ENCODE results near the gene PRSS38.
A peak's percentile ranks its signal among the peaks of the same experiment; 100 is the strongest.

The PRSS38 gene

DNA sequence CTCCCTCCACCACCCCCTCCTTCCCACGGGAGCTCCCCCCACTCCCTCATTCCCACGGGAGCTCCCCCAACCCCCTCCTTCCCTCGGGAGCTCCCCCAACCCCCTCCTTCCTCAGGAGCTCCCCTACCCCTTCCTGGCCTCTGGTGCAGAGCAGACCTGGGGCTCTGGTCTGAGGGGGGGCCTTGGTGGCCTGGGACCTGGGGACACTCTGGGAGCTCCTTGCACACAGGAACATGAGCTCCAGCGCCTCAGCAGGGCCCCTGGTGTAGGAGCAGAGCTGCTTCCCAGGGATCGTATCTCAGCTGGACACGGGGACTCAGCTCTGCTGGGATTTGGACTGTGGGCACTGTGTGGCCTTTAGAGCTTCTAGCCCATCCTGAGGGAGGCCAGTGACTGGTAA lies 19.7 kb upstream of the PRSS38 start:
- CTCF ChIA-PET, result interaction anchor here (0.6 to 1.1 kb wide), 3 partner anchors 9 to 209 kb away, joined by 3 to 5 read pairs (median 3); no protein-coding TSS in a partner anchor
- TF ChIP-seq, protein P1, sequence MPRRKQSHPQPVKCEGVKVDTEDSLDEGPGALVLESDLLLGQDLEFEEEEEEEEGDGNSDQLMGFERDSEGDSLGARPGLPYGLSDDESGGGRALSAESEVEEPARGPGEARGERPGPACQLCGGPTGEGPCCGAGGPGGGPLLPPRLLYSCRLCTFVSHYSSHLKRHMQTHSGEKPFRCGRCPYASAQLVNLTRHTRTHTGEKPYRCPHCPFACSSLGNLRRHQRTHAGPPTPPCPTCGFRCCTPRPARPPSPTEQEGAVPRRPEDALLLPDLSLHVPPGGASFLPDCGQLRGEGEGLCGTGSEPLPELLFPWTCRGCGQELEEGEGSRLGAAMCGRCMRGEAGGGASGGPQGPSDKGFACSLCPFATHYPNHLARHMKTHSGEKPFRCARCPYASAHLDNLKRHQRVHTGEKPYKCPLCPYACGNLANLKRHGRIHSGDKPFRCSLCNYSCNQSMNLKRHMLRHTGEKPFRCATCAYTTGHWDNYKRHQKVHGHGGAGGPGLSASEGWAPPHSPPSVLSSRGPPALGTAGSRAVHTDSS (tag by site-specific recombination; IDR thresholded peaks at IDR 0.05), result no peak
- TF ChIP-seq ZIC2 (tag by site-specific recombination; IDR thresholded peaks at IDR 0.05) (peak; percentile 31; the same call in 1 of the 2 replicates), ZFHX2 (tag by site-specific recombination; conservative IDR thresholded peaks at IDR 0.05) (0 out of 2 replicates have a peak, but pooled peaks have one; percentile 22)
- Histone ChIP-seq H3K4me3 (ENCODE audit: low read depth, low read length) (no peak overlapping the region), H3K27ac (ENCODE audit: extremely low read depth, low read depth, low read length) (no peak overlapping the region), H3K36me3 (ENCODE audit: control insufficient read depth in 2 of 2, insufficient read depth in 1 of 2, low read length in 2 of 2) (no peaks in the 10 kb centered on the region), H3K9me3 (ENCODE audit: control insufficient read depth, insufficient read depth, low read depth, low read length) (no peaks in the 10 kb centered on the region), H3K4me1 (ENCODE audit: control insufficient read depth, insufficient read depth, low read length) (no peaks in the 10 kb centered on the region)
- POLR2A ChIA-PET, result interaction anchor here (0.6 to 0.9 kb wide), 2 partner anchors 8 to 11 kb away, joined by 4 to 6 read pairs; no protein-coding TSS in a partner anchor

- CTCF ChIA-PET, result interaction anchor here (0.6 kb wide), 1 partner anchor 11 kb away, joined by 5 read pairs; no protein-coding TSS in a partner anchor
- no peak for TF ChIP-seq SCRT1 (tag by site-specific recombination; IDR thresholded peaks at IDR 0.05; ENCODE audit: borderline replicate concordance)
- POLR2A ChIA-PET, result interaction anchor here (0.9 kb wide), 1 partner anchor 8 kb away, joined by 4 read pairs; no protein-coding TSS in a partner anchor
These were observed 19.0 kb upstream of the PRSS38 start for GRCh38 chr1:227796359-227796915.

DNA sequence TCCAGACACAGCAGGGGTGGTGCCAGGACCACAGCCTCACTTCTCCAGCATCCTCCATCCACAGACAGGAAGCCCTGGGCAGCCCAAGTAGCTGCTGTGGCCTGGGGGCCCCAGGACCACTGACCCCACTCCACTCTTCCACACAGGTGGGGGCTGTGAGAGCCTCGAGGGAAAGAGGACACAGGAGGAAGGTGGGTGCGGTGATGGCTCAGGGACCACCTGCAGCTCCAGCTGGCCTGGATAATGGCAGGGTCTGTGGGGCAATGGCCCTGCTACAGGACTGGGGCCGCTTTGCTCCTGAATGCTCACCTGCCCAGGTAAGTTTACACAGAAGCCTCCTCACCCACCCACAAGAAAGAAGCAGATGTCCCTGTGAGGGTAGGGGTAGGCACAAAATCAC lies 18.3 kb upstream of the PRSS38 start:
- Histone ChIP-seq H3K4me3 (ENCODE audit: low read depth, low read length) (no peak overlapping the region), H3K4me1 (ENCODE audit: control insufficient read depth, insufficient read depth, low read length) (no peaks in the 10 kb centered on the region), H3K27ac (ENCODE audit: extremely low read depth, low read depth, low read length) (no peak overlapping the region), H3K9me3 (ENCODE audit: control insufficient read depth, insufficient read depth, low read depth, low read length) (no peaks in the 10 kb centered on the region), H3K36me3 (ENCODE audit: control insufficient read depth in 2 of 2, insufficient read depth in 1 of 2, low read length in 2 of 2) (no peaks in the 10 kb centered on the region)
- ChIA-PET CTCF (interaction anchor here (0.6 kb wide), 1 partner anchor 10 kb away, joined by 5 read pairs; no protein-coding TSS in a partner anchor), POLR2A (no interaction called here)
- no peak for TF ChIP-seq EGR2 (tag by site-specific recombination; IDR thresholded peaks at IDR 0.05; ENCODE audit: low read depth)
- TF ChIP-seq GLIS1 (tag by site-specific recombination; IDR thresholded peaks at IDR 0.05), result no peak
- TF ChIP-seq ZNF112 (tag by site-specific recombination; IDR thresholded peaks at IDR 0.05), result no peak
- no peak for TF ChIP-seq ZNF561 (tag by site-specific recombination; IDR thresholded peaks at IDR 0.05; ENCODE audit: borderline replicate concordance)

More at GRCh38 chr1:227796359-227796915, 19.0 kb upstream of the PRSS38 start:
- H3K36me3 ChIP-seq (ENCODE audit: control insufficient read depth in 2 of 2, insufficient read depth in 1 of 2, low read length in 2 of 2), result no peaks in the 10 kb centered on the region
- no peak overlapping the region for H3K27ac ChIP-seq (ENCODE audit: extremely low read depth, low read depth, low read length)
- H3K4me1 ChIP-seq (ENCODE audit: control insufficient read depth, insufficient read depth, low read length), result no peaks in the 10 kb centered on the region
- no peaks in the 10 kb centered on the region for H3K9me3 ChIP-seq (ENCODE audit: control insufficient read depth, insufficient read depth, low read depth, low read length)
- no peak overlapping the region for H3K4me3 ChIP-seq (ENCODE audit: low read depth, low read length)

- CTCF ChIA-PET, result no interaction called here
- no peaks in the 10 kb centered on the region for H3K9me3 ChIP-seq (ENCODE audit: control insufficient read depth, insufficient read depth, low read depth, low read length)
These were observed 17.9 kb upstream of the PRSS38 start for GRCh38 chr1:227797625-227798024.

More at GRCh38 chr1:227797625-227798024, 17.9 kb upstream of the PRSS38 start:
- Histone ChIP-seq H3K4me1 (ENCODE audit: control insufficient read depth, insufficient read depth, low read length) (no peaks in the 10 kb centered on the region), H3K36me3 (ENCODE audit: control insufficient read depth in 2 of 2, insufficient read depth in 1 of 2, low read length in 2 of 2) (no peaks in the 10 kb centered on the region), H3K27ac (ENCODE audit: extremely low read depth, low read depth, low read length) (no peak overlapping the region), H3K4me3 (ENCODE audit: low read depth, low read length) (no peak overlapping the region)
- POLR2A ChIA-PET, result no interaction called here
- TF ChIP-seq, protein P2, sequence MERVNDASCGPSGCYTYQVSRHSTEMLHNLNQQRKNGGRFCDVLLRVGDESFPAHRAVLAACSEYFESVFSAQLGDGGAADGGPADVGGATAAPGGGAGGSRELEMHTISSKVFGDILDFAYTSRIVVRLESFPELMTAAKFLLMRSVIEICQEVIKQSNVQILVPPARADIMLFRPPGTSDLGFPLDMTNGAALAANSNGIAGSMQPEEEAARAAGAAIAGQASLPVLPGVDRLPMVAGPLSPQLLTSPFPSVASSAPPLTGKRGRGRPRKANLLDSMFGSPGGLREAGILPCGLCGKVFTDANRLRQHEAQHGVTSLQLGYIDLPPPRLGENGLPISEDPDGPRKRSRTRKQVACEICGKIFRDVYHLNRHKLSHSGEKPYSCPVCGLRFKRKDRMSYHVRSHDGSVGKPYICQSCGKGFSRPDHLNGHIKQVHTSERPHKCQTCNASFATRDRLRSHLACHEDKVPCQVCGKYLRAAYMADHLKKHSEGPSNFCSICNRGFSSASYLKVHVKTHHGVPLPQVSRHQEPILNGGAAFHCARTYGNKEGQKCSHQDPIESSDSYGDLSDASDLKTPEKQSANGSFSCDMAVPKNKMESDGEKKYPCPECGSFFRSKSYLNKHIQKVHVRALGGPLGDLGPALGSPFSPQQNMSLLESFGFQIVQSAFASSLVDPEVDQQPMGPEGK (tag by site-specific recombination; IDR thresholded peaks at IDR 0.05), result no peak
- TF ChIP-seq ZFHX2 (tag by site-specific recombination; conservative IDR thresholded peaks at IDR 0.05) (peak; percentile 84), EGR2 (tag by site-specific recombination; IDR thresholded peaks at IDR 0.05; ENCODE audit: low read depth) (peak; percentile 87)
